ENCODE results near the gene NDFIP1.

Gene NDFIP1

GRCh38 chr5:142200387-142200786 is 91.8 kb downstream of the NDFIP1 start:
- H3K4me3 ChIP-seq (ENCODE audit: low read depth, low read length), result no peak overlapping the region
- TF ChIP-seq MYC (IDR thresholded peaks at IDR 0.05; ENCODE audit: low read depth, low read length) (no peak), MAX (IDR thresholded peaks at IDR 0.05; ENCODE audit: low read depth, low read length) (no peak), POLR2A (IDR thresholded peaks at IDR 0.05; ENCODE audit: extremely low read depth, insufficient read length) (no peak)
- TF ChIP-seq, protein P1, sequence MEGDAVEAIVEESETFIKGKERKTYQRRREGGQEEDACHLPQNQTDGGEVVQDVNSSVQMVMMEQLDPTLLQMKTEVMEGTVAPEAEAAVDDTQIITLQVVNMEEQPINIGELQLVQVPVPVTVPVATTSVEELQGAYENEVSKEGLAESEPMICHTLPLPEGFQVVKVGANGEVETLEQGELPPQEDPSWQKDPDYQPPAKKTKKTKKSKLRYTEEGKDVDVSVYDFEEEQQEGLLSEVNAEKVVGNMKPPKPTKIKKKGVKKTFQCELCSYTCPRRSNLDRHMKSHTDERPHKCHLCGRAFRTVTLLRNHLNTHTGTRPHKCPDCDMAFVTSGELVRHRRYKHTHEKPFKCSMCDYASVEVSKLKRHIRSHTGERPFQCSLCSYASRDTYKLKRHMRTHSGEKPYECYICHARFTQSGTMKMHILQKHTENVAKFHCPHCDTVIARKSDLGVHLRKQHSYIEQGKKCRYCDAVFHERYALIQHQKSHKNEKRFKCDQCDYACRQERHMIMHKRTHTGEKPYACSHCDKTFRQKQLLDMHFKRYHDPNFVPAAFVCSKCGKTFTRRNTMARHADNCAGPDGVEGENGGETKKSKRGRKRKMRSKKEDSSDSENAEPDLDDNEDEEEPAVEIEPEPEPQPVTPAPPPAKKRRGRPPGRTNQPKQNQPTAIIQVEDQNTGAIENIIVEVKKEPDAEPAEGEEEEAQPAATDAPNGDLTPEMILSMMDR (IDR thresholded peaks at IDR 0.05; ENCODE audit: low read depth, low read length), result no peak
- no peak for DNase-seq (ENCODE audit: low read depth)

DNA sequence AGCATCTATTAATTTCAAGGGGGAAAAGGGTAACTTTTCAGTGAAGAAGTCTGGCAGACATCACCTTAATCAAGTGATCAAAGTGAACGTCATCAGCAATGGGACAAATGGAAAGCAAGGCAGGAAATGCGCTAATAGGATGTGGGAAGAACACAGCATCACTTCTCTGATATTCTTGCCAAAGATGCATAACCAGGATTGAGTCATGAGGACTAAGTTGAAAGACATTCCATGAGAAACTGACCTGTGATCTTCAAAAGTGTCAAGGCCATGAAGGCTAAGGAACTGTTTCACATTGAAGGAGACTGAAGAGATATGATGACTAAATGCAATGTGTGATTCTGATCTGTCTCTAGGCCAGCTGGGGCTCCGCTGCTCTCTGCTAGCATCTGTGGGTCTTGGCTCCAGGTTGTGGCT is 92.9 kb downstream of the NDFIP1 start:
- no peak overlapping the region for H3K4me3 ChIP-seq (ENCODE audit: low read depth, low read length)
- no peak for DNase-seq (ENCODE audit: low read depth)
- TF ChIP-seq POLR2A (IDR thresholded peaks at IDR 0.05; ENCODE audit: extremely low read depth, insufficient read length) (no peak), MYC (IDR thresholded peaks at IDR 0.05; ENCODE audit: low read depth, low read length) (no peak), MAX (IDR thresholded peaks at IDR 0.05; ENCODE audit: low read depth, low read length) (no peak)
- TF ChIP-seq, protein P1 (IDR thresholded peaks at IDR 0.05; ENCODE audit: low read depth, low read length), result no peak

GRCh38 chr5:142202282-142202681 is 93.7 kb downstream of the NDFIP1 start:
- DNase-seq (ENCODE audit: low read depth), result no peak
- no peak for TF ChIP-seq MAX (IDR thresholded peaks at IDR 0.05; ENCODE audit: low read depth, low read length)
- TF ChIP-seq, protein P1 (IDR thresholded peaks at IDR 0.05; ENCODE audit: low read depth, low read length), result no peak
- TF ChIP-seq POLR2A (IDR thresholded peaks at IDR 0.05; ENCODE audit: extremely low read depth, insufficient read length), result no peak
- no peak for TF ChIP-seq MYC (IDR thresholded peaks at IDR 0.05; ENCODE audit: low read depth, low read length)
- H3K4me3 ChIP-seq (ENCODE audit: low read depth, low read length), result no peak overlapping the region

Measured in NB4 (cell line).